HG02642 (cell line): ENCODE measurements around the gene PDE1C.

Experiments used
- ATAC-seq: cut with Tn5 transposase; IDR thresholded peaks from one replicate; pipeline ENCODE4 v1.9.1; 2021; ENCODE audit warnings: mild to moderate bottlenecking; ENCODE audit not compliant: unreplicated experiment, poor library complexity

Gene PDE1C

GRCh38 chr7:31735991-31736982 lies 333.9 kb downstream of the PDE1C start:
- ATAC-seq = no peak

GRCh38 chr7:31734456-31734855 lies 335.8 kb downstream of the PDE1C start:
- ATAC-seq = no peak

- ATAC-seq = no peak
Observed at GRCh38 chr7:31729195-31729804, 340.9 kb downstream of the PDE1C start.

- no peak for ATAC-seq
Observed at GRCh38 chr7:31724696-31725095, 345.5 kb downstream of the PDE1C start.

GRCh38 chr7:31720366-31720765 lies 349.8 kb downstream of the PDE1C start:
- ATAC-seq = no peak

GRCh38 chr7:31716355-31716754 lies 353.9 kb downstream of the PDE1C start:
- ATAC-seq = no peak

GRCh38 chr7:31710171-31710570 lies 360.0 kb downstream of the PDE1C start:
- no peak for ATAC-seq

GRCh38 chr7:31707089-31707488 lies 363.1 kb downstream of the PDE1C start:
- no peak for ATAC-seq

- ATAC-seq = no peak
Observed at GRCh38 chr7:31705377-31705776, 364.8 kb downstream of the PDE1C start.

GRCh38 chr7:31702354-31702753 lies 367.9 kb downstream of the PDE1C start:
- no peak for ATAC-seq
